Thymus (tissue), 11 donors: Measurements from ENCODE around the gene RASL10B. TPM values are rescaled to one million over a fixed set of nuclear protein-coding genes. Genes with fewer than 3 reads are reported as not detected.

Experiments
- DNase-seq, 9 donors: peaks; one replicate each; pipeline ENCODE4 v3.0.0-alpha.2; 2013; ENCODE audit warnings: low spot score in 9 of 9, low read depth in 6 of 9, missing footprints in 1 of 9
- H3K27ac ChIP-seq, 2 donors: one replicate each; pipeline ENCODE4 v1.5.1; 2013; ENCODE audit warnings: control low read depth in 1 of 2, low read depth in 1 of 2, low read length in 1 of 2, mild to moderate bottlenecking in 1 of 2, moderate library complexity in 1 of 2
- H3K27me3 ChIP-seq, 2 donors: one replicate each; pipeline ENCODE4 v1.5.1; 2013; ENCODE audit warnings: low read length in 1 of 2; ENCODE audit not compliant: control insufficient read depth in 2 of 2, insufficient read depth in 1 of 2
- H3K36me3 ChIP-seq, 2 donors: one replicate each; pipeline ENCODE4 v1.5.1; 2013; ENCODE audit warnings: low read length in 1 of 2, mild to moderate bottlenecking in 1 of 2, moderate library complexity in 1 of 2; ENCODE audit not compliant: control insufficient read depth in 2 of 2, insufficient read depth in 2 of 2
- H3K4me1 ChIP-seq, 2 donors: one replicate each; pipeline ENCODE4 v1.5.1; 2013; ENCODE audit warnings: low read length in 2 of 2; ENCODE audit not compliant: control insufficient read depth in 2 of 2, insufficient read depth in 2 of 2
- H3K4me3 ChIP-seq, 2 donors: one replicate each; pipeline ENCODE4 v1.5.1; 2013; ENCODE audit warnings: low read length in 2 of 2, control low read depth in 1 of 2, mild to moderate bottlenecking in 1 of 2
- H3K9me3 ChIP-seq, 2 donors: one replicate each; pipeline ENCODE4 v1.5.1; 2013; ENCODE audit warnings: low read length in 1 of 2, mild to moderate bottlenecking in 1 of 2; ENCODE audit not compliant: control insufficient read depth in 2 of 2, insufficient read depth in 1 of 2
- WGBS: extraction: QIAGEN DNeasy Blood & Tissue Kit; methylation state at CpG from one replicate; pipeline ENCODE4 v1.1.7; 2013; 5-methylcytosine and 5-hydroxymethylcytosine counted together
- polyA plus RNA-seq: library from polyadenylated mRNA; stranded (reverse); fragments of 200-250 nt; gene quantifications from one replicate; pipeline ENCODE4 v1.2.3, GENCODE V29; 2013
- total RNA-seq: library from RNA; stranded (reverse); fragments of 120-200 nt; gene quantifications from one replicate; pipeline ENCODE4 v1.2.4, GENCODE V29; 2013
- donor health status: healthy.

The RASL10B gene
- total and polyA plus RNA-seq, 2 donors: 0.76 to 0.80 TPM

GRCh38 chr17:35763767-35764122, 32.3 kb downstream of the RASL10B start:
- WGBS: 33% methylated on average over 17 of the region's 17 CpGs
- Histone ChIP-seq H3K27me3 (peaks cover 0 to 2% of the 10 kb centered on the region in 2 donors), H3K4me3 (peak overlapping the region; percentile 59 to 71), H3K9me3 (no peaks in the 10 kb centered on the region), H3K36me3 (no peaks in the 10 kb centered on the region), H3K27ac (peak overlapping the region in 1 of 2 donors; percentile 37), H3K4me1 (peaks cover 8 to 13% of the 10 kb centered on the region in 2 donors)
- DNase-seq: no peak

- peak overlapping the region; percentile 59 to 71 for H3K4me3 ChIP-seq
- H3K36me3 ChIP-seq: no peaks in the 10 kb centered on the region
- H3K9me3 ChIP-seq: no peaks in the 10 kb centered on the region
- peaks cover 0 to 2% of the 10 kb centered on the region in 2 donors for H3K27me3 ChIP-seq
- peak overlapping the region; percentile 84 to 91 for H3K27ac ChIP-seq
- WGBS: 2% methylated on average over 75 of the region's 75 CpGs
- H3K4me1 ChIP-seq: peaks cover 8 to 13% of the 10 kb centered on the region in 2 donors
- peak; percentile 62 to 93 (median 84) for DNase-seq
Observed at GRCh38 chr17:35764123-35764991, 32.9 kb downstream of the RASL10B start.

GRCh38 chr17:35765086-35765710, 33.8 kb downstream of the RASL10B start:
- H3K4me3 ChIP-seq: peak overlapping the region; percentile 59 to 71

GRCh38 chr17:35765756-35766488, 34.5 kb downstream of the RASL10B start:
- H3K4me3 ChIP-seq: no peak overlapping the region
- H3K36me3 ChIP-seq: no peaks in the 10 kb centered on the region
- WGBS: 89% methylated on average over 8 of the region's 8 CpGs
- peaks cover 0 to 2% of the 10 kb centered on the region in 2 donors for H3K27me3 ChIP-seq
- no peak overlapping the region for H3K27ac ChIP-seq
- H3K4me1 ChIP-seq: peaks cover 8 to 13% of the 10 kb centered on the region in 2 donors
- H3K9me3 ChIP-seq: peaks cover 0 to 1% of the 10 kb centered on the region in 2 donors
- DNase-seq: no peak

More at GRCh38 chr17:35765086-35765710, 33.8 kb downstream of the RASL10B start:
- H3K27ac ChIP-seq: peak overlapping the region in 1 of 2 donors; percentile 91
- peaks cover 0 to 1% of the 10 kb centered on the region in 2 donors for H3K9me3 ChIP-seq
- no peak for DNase-seq
- peaks cover 0 to 2% of the 10 kb centered on the region in 2 donors for H3K27me3 ChIP-seq
- peaks cover 8 to 13% of the 10 kb centered on the region in 2 donors for H3K4me1 ChIP-seq
- 83% methylated on average over 11 of the region's 11 CpGs for WGBS
- no peaks in the 10 kb centered on the region for H3K36me3 ChIP-seq

GRCh38 chr17:35766489-35766877, 35.0 kb downstream of the RASL10B start:
- Histone ChIP-seq H3K4me1 (peaks cover 8 to 13% of the 10 kb centered on the region in 2 donors), H3K27ac (no peak overlapping the region), H3K27me3 (peaks cover 0 to 2% of the 10 kb centered on the region in 2 donors), H3K9me3 (peaks cover 0 to 1% of the 10 kb centered on the region in 2 donors), H3K36me3 (no peaks in the 10 kb centered on the region), H3K4me3 (no peak overlapping the region)
- 98% methylated on average over 24 of the region's 24 CpGs for WGBS
- no peak for DNase-seq

GRCh38 chr17:35766903-35767510, 35.6 kb downstream of the RASL10B start:
- Histone ChIP-seq H3K4me1 (peaks cover 8 to 13% of the 10 kb centered on the region in 2 donors), H3K27me3 (peaks cover 0 to 2% of the 10 kb centered on the region in 2 donors), H3K9me3 (peaks cover 0 to 1% of the 10 kb centered on the region in 2 donors), H3K27ac (no peak overlapping the region), H3K36me3 (no peaks in the 10 kb centered on the region), H3K4me3 (no peak overlapping the region)
- 60% methylated on average over 7 of the region's 7 CpGs for WGBS
- DNase-seq: peak in 1 of 9 donors; percentile 34

GRCh38 chr17:35768797-35769196, 37.4 kb downstream of the RASL10B start:
- peaks cover 17 to 26% of the 10 kb centered on the region in 2 donors for H3K4me1 ChIP-seq
- 94% methylated on average over 2 of the region's 2 CpGs for WGBS
- H3K27ac ChIP-seq: no peak overlapping the region
- H3K9me3 ChIP-seq: peaks cover 0 to 1% of the 10 kb centered on the region in 2 donors
- H3K36me3 ChIP-seq: no peaks in the 10 kb centered on the region
- H3K4me3 ChIP-seq: no peak overlapping the region
- peaks cover 0 to 4% of the 10 kb centered on the region in 2 donors for H3K27me3 ChIP-seq
- DNase-seq: no peak

GRCh38 chr17:35769895-35770486, 38.6 kb downstream of the RASL10B start:
- Histone ChIP-seq H3K27ac (no peak overlapping the region), H3K4me3 (no peak overlapping the region), H3K9me3 (peaks cover 0 to 1% of the 10 kb centered on the region in 2 donors), H3K4me1 (peaks cover 13 to 24% of the 10 kb centered on the region in 2 donors), H3K27me3 (peaks cover 0 to 4% of the 10 kb centered on the region in 2 donors), H3K36me3 (no peaks in the 10 kb centered on the region)
- 99% methylated on average over 48 of the region's 48 CpGs for whole genome bisulfite sequencing
- no peak for DNase-seq
